GM18502 (cell line): ENCODE data around the gene TGFA.

ENCODE experiments used
- ATAC-seq: cut with Tn5 transposase; IDR thresholded peaks from one replicate; pipeline ENCODE4 v1.9.1; 2021; ENCODE audit warnings: mild to moderate bottlenecking; ENCODE audit not compliant: unreplicated experiment, poor library complexity

TGFA gene

DNA sequence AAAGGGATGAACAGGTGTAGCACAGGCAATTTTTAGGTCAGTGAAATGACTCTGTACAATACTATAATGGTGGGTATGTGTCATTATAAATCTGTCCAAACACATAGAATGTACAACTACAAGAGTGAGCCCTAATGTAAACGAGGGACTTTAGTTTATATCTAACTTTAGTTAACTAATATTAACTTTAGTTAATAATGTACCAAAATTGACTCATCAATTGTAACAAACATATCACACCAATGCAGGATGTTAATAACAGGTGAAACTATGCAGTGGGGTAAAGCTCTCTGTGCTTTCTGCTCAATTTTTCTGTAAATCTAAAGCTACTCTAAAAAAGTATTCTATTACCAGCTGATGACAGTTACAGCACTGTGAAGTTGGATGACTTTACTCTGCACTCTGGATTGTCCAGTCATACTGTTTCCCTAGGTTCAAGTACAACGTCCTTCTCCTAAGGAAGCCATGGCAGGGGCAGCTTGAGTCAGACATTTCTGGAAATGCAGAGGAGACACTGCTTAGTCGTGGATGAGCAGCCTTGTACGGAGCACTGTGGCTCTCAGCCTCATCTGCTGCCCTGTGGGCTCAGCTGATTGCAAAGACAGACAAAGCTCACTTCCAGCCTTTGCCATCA is 26.1 kb downstream of the TGFA start:
- no peak for ATAC-seq

DNA sequence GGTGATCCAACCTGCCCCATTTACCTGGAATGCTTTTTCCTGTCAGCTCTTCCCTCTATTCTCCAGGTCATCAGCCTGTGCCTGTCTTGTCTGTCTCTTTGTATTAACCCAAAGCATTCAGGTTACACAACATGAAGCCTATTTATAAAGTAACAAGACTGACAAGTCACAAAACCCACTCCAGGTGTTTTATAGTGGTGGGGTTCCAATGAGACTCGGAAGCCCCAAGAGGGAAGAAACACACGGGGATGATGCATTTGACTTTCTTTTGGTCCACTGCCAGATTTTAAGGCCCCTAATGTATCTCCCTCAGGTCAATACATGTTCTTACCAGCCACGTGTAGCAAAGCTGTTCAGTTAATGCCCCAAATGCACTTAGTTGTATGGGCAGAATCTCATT is 27.5 kb downstream of the TGFA start:
- ATAC-seq, result no peak

DNA sequence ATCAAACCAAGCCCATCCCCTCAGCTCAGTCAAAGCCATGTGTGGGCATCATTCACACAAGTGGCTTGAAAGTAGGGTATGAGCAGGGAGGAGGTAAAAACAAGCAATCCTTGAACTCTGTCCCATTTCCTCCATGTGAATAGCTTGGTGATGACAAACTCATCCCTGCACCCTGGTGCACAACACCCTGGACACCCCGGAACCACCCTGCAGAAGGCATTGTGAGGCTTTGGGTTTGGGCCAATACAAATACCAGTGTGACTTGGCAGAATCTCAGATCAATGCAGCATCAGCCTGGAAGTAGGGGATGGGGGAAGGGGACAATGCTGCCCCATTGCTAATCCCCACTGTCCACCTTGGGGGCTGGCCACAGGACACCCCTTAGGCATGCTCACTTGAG is 28.6 kb downstream of the TGFA start:
- ATAC-seq, result no peak

DNA sequence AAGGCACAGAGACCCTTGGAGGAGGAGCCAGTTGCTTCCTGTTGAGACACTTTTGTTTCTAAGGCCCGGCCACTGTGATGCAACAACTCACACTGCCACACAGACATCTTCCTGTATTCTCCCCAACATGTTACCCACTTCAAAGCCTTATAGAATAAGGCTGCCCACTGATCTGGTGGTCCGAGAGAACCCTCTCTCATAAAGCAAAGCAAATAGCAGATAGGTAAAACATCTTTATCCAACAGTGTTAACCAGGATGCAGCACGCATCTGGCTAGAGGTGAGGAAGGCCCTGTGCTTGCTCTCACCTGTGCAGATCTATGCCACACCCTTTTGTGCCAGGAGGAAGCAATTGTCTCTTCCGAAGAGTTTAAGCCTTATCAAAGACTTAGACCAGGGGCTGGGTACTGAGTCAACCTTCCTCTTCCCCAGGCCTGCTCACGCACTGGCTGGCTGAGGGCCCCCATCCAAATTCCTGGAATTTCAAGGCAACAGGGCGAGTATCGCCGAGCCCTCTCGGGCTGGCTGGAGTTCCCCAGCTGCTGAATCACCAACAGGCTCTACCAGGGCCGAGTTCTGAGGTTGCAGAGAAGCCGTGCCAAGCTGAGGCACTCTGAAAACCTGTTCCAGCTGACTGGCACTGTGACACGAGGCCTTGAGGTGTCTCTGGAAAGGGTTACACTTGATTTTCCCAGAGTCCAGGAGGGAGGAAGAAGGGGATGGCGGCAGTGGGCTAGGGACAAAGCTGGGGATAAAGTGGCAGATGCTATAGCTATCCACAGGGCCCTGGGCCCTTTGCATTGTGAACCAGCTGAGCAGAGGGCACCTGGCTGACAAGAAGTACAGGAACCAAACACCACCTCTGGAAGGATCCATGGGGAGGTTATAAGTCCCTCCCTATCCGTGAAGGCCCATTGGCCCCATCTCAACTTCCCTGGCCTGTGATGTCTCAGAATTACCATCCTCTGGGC is 29.3 kb downstream of the TGFA start:
- ATAC-seq, result no peak

DNA sequence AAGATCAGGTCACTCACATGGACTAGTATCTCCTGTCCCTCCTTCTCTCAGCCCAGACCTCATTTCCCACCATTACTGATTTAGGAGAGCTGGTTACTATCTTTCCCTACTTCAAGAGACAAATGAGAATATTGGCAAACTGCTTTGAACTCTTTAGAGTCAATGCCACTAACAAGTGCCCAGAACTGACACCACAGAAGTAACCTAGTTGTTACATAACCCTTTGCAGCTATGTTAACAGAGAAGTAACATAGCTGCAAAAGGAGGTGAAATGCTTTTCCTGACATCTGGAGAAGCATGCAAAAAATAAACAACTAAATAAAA is 30.0 kb downstream of the TGFA start:
- ATAC-seq, result no peak

DNA sequence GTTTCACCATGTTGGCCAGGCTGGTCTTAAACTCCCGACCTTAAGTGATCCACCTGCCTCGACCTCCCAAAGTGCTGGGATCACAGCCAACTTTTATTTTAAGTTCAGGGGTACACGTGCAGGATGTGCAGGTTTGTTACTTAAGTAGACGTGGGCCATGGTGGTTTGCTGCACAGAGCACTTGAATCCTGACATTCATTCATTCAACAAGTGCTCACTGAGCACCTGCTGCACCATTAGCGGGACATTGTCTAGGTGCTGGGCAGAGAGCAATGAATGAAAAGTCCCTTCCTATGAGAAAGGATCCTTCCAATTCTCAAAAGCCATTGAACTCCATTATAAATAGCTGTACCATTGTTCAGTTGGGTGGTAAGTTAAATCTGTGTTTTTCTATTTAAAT is 31.0 kb downstream of the TGFA start:
- no peak for ATAC-seq

DNA sequence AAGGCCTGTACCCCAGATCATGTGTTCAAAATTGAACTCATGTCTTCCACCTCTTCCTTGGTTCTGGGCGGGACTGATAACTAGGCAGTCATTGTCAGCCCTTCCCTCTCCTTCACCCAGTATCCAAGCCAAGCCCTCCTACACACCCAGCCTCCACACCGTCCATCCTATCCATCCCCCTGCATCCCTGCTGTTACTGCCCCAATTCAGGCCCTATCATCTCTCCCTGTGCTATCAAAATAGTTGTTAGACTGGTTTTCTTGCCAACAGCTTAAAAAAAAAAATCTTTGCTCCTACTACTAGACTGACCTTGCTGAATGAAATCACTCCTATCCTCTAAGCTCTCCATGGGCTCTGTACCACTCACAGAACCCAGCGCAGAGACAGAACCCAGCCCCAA is 32.8 kb downstream of the TGFA start:
- ATAC-seq, result no peak

DNA sequence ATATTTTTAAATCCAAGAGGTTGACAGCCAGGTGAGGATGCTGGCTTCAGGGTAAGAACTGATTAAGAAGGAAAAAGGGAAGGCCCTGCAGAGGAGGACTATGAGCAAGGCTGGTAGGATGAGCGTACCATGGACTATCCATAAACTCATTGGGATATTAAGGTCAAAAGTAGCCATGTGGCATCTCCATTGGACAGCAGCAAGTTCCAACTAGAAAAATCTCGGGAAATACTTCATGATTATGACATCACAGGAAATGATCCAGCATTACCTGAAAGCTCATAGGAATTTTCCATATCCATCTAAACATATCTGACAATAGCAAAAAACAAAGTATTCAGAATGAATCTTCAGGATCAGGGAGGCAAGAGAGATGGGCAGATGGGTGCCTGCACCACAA is 34.2 kb downstream of the TGFA start:
- ATAC-seq, result no peak

DNA sequence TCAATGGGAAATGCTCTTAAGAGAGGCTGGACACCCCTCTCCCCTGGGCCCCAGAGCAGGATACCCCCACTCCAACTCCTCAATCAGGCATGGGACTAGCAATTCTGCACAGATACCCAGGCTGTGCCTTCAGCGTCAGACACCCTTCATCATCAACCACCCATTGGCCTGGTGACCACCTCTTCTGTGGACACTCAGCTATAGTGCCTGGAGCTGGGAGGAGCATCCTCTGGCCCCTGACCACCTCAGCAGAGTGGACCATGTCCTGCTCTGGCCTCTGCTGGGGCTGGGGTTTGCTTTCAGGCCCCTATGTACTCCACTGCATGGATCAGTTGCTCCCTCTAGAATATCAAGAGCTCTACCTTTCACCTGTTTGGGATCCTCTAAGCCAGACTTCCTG is 35.1 kb downstream of the TGFA start:
- ATAC-seq, result no peak

DNA sequence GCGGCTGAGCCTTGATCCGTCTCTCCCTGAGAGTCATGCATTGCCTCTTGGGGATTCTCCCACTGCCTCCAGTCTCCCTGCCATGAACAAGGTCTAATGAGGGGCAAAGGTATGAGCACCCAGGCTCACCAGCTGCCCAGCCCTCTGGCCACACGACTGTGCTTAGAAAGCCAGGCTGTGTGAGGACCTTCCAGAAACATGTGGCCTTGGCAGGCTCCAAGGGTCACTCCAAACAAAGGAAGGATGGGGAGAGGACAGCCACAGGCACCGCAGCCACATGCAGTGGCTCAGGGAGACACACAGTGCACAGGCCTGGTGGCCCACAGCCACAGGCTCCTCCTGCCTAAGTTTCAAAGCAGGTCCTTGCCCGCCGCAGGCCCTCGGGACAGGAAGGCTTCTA is 35.8 kb downstream of the TGFA start:
- ATAC-seq, result no peak

DNA sequence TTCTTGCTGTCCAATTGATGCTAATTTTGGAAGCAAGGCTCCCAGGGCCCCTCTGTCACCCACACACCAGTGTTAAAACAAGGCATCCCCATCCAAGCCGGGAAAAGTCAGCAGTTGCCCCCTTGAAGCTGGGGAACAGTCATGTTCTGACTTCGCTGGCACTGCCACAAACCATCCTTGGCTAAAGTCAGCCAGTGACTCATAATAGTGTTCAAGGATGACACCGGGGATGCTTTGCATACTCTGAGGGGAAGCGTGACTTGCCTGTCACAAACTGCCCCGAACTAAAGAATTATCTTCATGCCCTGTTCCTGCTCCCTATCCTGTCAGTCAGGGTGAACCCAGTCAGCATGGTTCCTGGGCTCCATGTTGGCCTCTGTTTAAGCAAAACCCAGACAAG is 37.0 kb downstream of the TGFA start:
- ATAC-seq, result peak; percentile 99

DNA sequence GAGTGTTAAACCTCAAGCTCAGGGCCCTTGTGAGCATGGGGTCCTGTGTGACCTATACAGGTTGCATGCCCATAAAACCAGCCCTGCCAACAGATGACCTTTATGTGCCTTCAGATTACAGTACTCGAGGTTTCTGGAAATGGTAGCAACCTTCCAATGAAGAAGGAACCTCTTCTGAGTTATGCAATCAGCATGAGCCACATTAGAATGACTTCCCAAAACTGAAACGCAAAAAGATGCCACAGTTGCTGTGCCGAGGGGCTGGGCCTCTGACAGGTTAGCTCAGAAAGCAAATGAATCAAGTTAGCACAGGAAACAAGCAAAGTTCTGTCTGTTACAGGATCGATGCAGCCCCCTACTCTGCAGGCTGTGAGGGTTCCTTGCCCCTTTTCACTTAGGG is 37.7 kb downstream of the TGFA start:
- ATAC-seq, result no peak

DNA sequence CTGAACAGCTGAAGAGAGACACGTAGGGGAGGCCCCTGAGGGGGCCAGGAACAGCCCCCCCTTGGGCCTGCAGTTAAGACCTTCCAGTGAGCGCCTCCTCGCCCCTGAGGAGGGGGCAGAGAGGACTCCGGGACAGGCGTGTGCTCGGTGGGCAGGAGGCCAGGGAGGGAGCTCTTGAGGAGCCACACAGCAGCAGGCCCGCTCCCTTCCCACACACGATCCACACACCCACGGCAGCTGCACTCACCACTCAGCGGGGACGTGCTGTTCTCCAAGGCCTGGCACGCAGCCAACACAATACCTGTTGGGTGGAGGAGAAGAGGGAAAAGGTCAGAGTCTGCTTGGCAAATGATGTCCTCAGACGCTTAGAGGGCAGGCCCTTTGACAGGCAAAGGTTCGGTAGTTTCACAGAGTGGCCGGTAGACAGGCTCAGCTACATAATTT is 39.0 kb downstream of the TGFA start:
- ATAC-seq, result no peak

DNA sequence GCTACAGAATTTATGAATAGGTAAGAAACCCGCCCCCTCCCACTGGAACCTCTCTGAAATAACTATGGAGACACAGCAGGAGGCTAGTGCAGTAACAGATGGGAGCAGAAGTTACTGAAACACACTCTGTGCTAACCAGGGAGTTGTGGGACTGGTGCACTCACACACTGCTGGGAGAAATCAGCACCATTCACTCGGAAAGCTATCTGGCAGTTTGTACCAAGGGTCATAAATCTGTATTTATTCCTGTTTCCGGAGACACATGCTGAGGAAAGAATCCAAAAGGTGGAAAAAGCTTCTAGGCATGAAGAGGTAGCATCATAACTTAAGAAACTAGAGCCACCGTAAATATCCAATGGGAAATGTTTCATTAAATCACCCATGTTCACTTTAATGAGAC is 39.9 kb downstream of the TGFA start:
- ATAC-seq, result no peak

DNA sequence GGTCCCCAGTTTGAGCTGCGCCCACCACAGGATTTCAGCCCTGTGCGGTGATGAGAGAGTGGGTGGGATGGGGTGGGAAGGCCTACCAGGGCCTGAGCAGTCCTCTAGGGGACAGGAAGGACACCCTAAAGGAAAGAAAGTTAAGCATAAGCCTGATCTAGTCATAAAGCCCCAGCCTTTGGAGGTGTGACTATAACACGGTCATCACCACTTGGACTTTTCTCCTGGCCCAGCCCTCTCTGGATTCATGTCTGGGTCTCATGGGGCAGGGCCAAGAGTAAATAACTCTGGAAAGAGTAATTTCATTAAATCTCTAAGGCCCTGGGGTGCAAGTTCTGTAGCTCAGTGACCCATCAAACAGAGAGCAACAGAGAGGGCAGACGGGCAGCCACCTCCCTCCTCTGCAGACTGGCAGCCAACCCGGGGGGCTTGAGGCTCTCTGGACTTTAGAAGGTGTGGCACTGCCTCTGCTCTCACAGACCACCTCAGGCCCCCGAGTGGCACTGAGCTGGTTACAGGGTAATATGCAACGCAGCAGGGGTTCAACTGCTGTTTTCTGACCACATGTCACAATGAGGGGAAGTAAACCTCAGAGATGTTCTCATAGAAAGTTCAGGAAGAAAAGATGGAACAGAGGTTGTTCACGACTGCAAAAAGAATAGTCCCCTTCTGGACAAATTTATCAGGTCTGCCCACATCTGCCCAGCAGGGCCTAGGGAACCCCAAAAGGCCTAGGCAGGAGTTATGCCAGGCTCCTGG is 41.5 kb downstream of the TGFA start:
- ATAC-seq, result no peak

DNA sequence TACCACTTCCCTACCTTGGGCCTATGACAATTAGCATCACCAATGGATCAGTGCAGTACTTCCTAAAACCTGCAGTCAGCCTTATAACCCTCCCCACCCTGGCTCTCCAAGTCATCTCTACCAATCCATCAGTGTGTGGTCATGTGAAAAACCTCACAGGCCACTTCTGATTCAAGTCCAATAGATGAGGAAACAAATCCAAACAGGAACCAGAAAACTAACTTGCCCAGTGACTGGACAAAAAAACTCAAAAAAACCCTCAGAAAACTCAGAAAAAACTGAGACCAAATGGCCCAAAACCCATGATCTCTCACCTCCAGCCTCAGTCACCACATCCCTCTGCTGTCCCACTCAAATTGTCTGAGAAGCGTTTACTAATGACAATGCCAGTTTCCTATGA is 43.3 kb downstream of the TGFA start:
- no peak for ATAC-seq

DNA sequence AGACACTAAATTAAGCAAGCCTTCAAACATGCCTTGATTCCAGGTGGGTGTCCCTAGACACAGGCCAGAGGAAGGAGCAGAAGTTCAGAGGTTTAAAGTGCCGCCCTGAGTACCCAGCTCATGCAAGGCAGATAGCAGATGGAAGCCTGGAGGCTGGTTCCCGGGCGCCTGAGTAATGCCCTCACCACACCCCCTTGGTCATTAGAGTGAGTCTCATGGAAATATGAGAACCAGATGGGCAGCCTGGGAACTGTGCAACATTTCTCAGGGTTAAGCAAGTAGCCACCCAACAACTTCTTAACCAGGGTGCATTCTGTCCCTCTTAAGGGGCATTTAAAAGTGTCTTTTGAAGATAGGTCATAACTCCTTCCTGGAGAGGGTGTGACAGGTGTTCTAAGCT is 44.1 kb downstream of the TGFA start:
- ATAC-seq, result no peak

DNA sequence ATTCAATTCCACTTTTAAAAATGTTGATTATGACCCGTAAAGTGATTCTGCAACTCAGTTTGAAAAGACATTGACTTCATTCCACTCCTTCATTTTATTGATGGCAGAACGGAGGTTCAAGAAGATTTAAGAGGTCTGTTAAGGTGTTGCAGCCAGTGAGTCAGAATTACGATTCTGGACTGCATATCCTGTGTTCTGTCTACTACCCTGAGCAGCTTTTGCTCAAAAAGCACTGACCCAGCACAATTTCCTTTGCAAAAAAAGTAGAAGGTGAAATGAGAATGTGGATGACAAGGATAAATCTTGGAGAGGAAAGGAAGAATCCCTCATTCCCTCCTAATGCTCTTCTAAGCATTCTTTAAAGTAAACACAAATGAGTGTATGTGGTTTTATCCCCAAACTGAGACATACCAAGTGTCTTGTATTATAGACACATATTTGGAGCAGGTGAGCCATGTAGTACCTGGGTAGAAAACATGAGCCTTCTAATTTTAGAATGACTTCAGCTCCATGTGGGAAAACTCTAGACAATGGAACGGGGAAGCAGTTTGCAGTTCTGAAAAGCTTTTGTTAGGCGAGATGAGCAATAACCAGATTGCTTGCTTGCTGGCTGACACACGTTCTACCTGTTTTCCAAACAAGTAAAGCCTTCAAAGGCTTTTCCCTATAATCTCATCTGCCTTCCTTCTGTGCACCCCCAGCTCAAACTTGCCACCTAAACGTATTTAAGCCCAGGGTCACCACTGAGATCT is 44.7 kb downstream of the TGFA start:
- ATAC-seq, result no peak

DNA sequence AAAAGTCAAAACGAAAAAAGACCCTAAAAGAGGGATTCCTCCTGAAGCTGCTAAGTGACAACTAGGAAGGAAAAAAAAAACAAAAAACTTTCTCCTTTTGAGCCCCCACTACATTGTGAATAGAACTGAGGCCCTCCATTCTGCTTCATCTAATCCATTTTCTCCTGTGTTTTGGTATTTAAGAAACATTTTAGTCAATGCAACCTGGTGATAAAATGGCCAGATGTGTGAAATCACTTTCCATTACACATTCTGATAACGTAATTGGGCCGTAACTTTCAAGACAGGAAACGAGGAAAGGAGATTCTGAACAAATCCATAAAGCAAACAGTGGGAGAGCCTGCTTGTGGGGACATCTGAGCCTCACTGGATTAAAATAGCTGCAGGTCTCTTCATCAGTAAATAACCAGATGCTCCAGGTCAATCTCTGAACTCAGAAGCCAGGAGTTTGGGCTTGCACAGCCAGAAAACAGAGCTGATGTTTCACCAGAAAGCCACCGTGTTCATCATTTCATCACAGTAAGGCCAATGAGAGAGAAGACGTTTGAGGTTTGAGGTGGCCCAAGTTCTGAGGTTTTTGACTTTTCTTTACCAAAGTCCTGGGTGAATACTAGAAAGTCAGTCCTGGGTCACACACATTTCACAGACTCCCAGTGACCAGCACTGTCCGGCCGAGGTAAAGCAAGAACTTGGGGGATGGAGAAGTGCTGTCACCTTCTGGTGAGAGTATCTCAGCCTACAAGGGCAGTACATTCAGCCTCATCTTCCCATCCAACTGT is 47.8 kb downstream of the TGFA start:
- no peak for ATAC-seq

DNA sequence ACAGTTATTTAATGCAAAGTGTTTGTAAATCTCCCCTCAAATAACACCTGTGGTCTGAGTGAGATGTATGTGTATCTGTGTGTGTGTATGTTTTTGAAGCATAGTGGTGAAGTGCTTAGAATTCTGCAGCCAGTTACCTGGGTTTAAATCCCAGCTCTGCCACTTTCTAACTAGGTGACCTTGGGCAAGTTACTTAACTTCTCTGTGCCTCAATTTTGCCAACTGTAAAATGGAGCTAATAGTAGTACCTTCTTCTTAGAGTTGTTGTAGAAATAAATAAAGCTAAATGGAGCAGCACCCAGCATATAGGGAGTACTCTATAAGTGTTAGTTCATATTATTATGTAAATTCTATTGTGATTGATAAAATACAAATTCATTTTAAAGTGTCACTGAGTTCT is 48.9 kb downstream of the TGFA start:
- ATAC-seq, result no peak
